Stimulated activated CD4-positive, alpha-beta T cell treated with anti-CD3 and anti-CD28 coated beads, Interleukin-4, amount 100 ng/mL, for 48 hours (primary cell): ENCODE data around the gene SMARCD3.
A peak's percentile ranks its signal among the peaks of the same experiment; 100 is the strongest.

ENCODE experiments used
- DNase-seq, 2 donors: peaks; one replicate each; pipeline ENCODE4 v3.0.0-alpha.2; 2020; ENCODE audit warnings: low read depth in 2 of 2

The SMARCD3 gene

GRCh38 chr7:151236406-151236805 lies 12.1 kb downstream of the SMARCD3 start:
- no peak for DNase-seq

DNA sequence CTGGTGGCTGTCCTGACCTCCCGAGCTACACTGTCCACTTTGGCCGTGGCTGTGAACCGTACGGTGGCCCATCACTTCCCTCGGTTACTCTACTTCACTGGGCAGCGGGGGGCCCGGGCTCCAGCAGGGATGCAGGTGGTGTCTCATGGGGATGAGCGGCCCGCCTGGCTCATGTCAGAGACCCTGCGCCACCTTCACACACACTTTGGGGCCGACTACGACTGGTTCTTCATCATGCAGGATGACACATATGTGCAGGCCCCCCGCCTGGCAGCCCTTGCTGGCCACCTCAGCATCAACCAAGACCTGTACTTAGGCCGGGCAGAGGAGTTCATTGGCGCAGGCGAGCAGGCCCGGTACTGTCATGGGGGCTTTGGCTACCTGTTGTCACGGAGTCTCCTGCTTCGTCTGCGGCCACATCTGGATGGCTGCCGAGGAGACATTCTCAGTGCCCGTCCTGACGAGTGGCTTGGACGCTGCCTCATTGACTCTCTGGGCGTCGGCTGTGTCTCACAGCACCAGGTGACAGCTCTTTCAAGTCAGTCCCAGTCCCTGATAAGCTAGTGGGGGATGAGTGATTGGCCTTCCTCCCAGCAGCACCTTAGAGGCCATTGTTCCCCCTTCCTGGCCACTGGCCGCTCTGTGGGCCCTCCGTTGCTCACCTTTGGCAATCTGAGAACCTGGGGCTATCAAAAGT lies 13.3 kb downstream of the SMARCD3 start:
- no peak for DNase-seq

- no peak for DNase-seq
These were observed 14.7 kb downstream of the SMARCD3 start for GRCh38 chr7:151233804-151234203.

DNA sequence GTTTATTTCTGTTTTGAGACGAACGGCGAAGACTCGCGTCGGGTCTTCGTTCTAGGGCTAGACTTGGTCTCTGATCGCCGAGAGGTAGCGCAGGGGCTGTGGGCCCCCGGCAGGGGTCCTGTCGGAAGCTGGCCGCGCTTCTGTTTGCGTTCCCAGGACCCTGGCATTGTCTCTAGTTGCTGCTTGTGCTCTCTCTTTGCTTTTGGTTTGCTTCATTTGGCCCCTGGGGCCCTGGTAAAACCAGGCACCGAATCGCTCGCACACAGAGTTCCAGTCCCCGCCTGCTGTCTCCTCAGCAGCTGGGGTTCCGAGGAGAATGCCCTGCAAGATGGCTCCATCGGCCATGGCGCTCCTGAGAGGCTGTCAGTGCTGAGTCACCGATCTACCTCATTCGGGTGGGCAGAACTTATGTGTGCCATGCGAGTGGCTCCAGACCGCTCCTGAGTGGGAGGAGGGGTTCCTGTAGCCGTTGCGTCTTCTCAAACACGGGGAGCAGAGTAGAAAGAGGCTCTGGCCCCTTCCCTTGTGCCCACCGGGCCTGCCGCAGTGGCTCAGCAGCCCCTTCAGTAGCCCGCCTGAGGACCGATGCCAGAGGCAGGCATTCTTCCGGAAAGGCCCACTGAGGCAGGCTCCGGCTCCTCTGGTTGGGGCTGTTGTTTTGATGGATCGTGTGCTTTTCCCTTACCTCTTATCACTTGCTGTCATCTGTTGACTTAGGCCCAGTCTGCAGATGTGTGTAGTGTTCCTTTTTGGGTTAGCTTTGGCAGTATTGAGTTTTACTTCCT lies 15.4 kb downstream of the SMARCD3 start:
- peak; percentile 71 to 75 for DNase-seq

- DNase-seq = peak; percentile 82 to 91
These were observed 16.2 kb downstream of the SMARCD3 start, which contains the start of gene CHPF2 for GRCh38 chr7:151232091-151232916. Gene CHPF2, plus strand, starts transcription at chr7:151232483. Its CDS starts 1,529 bp downstream, at chr7:151234012.

DNA sequence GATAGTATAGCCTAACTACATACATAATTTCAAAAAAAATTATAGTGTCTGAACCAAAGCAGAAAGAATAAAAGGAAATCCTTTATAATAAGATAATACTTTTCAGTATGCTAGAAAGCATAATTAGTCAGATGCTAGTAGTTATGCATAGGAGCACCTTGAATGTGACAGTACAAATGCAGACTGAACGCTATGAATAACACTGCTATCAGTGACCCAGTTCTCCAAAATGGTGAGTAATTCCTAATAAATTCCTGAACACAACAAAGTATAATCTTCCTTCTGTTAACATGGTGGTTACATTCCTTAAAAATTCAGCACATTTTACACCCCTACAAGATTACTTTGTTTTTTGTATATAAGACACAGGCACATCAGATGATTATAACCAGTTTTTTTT lies 17.4 kb downstream of the SMARCD3 start:
- DNase-seq = no peak

GRCh38 chr7:151229249-151229648 lies 19.2 kb downstream of the SMARCD3 start:
- DNase-seq = no peak

DNA sequence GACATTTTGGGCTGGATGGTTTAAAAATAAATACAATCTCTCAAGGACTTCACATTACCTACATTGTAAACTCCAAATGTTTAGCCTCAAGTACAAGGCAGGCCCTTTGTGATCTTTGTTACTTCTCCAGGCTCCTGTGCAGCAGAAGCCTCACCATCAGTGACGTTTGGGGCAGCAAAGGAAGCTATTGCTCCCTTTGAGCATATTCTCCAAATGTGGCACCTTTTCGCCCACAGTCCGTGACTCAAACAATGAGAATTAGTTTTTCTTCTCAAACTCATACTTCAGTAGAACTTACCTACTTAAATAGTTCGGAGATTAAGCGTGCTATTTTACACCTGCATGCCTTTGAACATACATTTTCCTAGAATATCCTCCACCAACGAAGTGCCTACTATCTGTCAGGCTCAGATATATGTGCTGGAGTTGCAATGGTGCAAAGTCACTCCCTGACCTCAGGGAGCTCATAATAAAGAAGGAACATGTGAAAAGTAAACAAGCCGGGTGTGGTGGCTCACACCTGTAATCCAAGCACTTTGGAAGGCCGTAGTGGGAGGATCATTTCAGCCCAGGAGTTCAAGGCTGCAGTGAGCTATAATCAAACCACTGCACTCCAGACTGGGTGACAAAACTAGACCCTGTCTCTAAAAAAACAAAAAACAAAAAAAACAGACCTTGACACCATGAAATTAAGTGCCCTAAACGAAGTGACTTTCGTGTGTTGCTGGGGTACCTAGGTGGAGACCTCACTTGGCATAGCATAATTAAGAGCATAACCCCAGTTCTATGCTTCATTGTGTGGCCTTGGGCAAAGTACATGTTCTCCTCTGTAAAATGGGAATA lies 20.2 kb downstream of the SMARCD3 start:
- no peak for DNase-seq

GRCh38 chr7:151226875-151227782 lies 21.4 kb downstream of the SMARCD3 start, which contains the start of gene ABCF2:
Gene ABCF2, minus strand, starts transcription at chr7:151227205. Its CDS starts 747 bp downstream, at chr7:151226458.
- peak; percentile 97 to 98 for DNase-seq

GRCh38 chr7:151226560-151226874 lies 22.0 kb downstream of the SMARCD3 start:
- DNase-seq = no peak

DNA sequence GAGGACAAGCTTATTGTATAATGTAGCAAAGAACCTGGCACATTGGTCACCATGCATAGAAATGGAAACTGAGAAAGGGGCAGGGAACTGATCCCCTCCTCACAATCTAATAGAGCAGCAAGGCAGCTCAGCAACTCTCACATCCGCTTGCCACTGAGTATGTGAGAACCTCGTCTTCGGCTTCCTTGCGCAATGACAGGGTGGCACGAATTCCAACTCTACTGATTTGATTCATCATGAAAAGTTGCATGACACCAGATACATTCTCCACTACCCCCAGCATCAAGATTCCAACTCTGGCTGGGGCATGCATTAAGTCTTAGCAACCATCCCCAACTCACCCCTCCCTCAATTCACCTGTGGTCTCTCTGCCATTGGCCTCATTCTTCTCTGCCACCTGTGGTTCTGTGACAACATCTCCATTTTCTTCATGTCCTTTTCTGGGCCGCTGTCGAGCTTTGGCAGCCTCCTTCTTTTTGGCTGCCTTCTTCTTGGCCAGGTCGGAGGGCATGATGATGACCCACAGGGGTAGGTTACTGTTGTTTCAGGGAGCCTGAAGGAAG lies 22.5 kb downstream of the SMARCD3 start:
- DNase-seq = no peak

DNA sequence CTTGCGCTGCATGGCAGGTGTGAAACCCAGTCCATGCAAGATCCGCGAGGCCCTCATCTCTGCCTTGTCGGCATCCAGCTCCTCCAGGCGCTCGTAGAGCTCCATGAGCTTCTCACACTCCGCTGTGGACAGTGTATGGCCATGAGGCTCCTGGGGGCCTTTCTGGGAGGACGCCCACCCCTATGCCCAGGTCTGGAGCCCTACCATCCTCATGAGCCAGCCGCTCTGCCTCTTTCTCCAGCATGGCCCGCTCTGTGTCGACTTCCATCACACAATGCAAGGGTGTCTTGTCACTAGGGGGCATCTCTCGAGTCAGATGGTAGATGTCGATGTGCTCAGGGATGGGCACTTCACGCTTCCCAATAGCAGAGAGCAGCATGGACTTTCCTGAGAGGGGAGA lies 24.8 kb downstream of the SMARCD3 start:
- DNase-seq = no peak

- DNase-seq = no peak
These were observed 30.3 kb downstream of the SMARCD3 start for GRCh38 chr7:151218170-151218569.

GRCh38 chr7:151215396-151215795 lies 33.1 kb downstream of the SMARCD3 start:
- no peak for DNase-seq

DNA sequence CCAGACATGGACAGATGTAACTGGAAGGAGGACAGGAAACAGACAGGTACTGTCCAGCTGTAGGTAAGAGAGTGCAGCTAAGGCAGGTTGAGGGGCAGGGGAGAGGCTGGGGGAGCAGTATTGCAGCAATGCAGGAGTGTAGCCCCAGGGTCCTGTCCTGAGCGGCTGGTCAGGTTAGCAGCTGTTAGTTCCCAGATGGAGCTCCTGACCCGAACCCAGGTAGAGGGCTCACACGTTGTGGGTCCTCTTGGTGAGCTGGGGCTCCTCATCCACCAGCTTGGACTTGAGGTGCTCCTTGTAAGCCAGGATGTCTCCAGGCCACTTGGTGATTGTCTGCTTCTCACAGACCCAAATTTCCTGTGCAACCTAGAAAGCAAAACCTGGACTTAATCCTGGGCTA lies 34.7 kb downstream of the SMARCD3 start:
- no peak for DNase-seq

GRCh38 chr7:151212626-151213025 lies 35.9 kb downstream of the SMARCD3 start:
- DNase-seq = no peak

GRCh38 chr7:151211155-151211772 lies 37.2 kb downstream of the SMARCD3 start:
- no peak for DNase-seq

DNA sequence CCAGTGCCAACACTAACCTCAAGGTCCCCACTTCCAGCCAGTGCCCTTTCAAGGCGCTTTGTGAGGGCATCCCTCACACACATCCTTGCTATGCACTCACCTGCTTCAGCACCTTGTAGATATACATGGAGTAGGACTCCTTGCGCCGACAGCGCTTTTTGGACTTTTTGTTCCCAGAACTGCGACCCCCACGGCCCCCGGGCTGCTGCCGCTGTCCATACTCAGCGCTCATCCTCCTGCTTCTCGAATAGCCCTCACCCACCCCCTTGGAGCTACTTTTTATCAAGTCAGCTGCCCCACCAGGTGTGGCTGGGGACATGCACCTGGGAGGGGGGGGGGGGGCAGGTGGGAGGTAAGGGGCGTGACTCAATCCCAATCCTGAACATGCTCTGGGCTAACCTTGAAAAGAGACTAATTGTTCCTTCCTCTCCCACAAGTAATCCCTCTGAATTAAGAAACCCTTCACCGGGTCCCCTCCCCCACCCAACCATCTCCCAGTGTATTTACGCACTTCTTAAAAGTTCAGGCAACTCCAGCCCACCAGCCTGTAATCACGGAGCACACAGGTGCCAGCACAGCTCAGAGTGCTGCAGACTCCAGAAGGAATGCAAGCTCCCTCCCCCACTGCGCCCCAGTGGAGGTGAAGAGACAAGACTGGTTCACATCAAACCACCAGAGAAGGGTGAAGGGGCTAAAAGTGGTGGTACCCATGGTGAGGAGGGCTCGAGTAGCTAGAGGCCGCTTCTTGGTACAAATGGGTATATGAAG lies 38.2 kb downstream of the SMARCD3 start, which contains the start of gene H2BK1:
TSS of gene H2BK1 (minus strand) at position 402 of the 768 bp plus-strand sequence. CDS start at position 232, 170 bp downstream.
- DNase-seq = no peak

DNA sequence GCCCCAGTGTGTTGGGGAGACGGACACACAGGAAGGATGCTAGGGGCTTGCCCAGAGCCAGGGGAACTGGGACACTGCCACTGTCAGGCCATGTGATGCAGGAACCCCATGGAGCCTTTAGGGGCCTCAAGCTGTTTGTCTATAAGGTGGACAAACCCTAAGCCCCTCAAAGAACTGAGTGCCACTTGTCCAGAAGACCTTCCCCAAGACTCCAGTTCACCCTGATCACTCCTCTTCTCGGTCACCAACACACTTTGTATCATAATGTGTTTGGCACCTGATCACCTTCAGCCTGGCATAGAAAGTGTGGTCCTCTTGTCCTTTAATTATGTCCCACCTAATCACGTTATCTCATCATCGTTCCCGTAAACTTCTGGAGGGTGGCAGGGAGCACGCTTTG lies 38.9 kb downstream of the SMARCD3 start:
- no peak for DNase-seq
